Stimulated activated CD4-positive, alpha-beta T cell treated with anti-CD3 and anti-CD28 coated beads, Interleukin-4, amount 100 ng/mL, for 4 hours (primary cell): Measurements from ENCODE around the gene SHTN1.

Experiments used
- DNase-seq, 2 experiments: peaks; one replicate each; pipeline ENCODE4 v3.0.0-alpha.2; 2020

Gene SHTN1

GRCh38 chr10:117005026-117005526 lies at the start of gene SHTN1:
Gene SHTN1, minus strand, starts transcription at chr10:117005187. Its CDS starts 108 bp downstream, at chr10:117005079.
- peak; percentile 30 to 36 for DNase-seq

- no peak for DNase-seq
These were observed 48.5 kb upstream of the SHTN1 start for GRCh38 chr10:117053482-117053881.

DNA sequence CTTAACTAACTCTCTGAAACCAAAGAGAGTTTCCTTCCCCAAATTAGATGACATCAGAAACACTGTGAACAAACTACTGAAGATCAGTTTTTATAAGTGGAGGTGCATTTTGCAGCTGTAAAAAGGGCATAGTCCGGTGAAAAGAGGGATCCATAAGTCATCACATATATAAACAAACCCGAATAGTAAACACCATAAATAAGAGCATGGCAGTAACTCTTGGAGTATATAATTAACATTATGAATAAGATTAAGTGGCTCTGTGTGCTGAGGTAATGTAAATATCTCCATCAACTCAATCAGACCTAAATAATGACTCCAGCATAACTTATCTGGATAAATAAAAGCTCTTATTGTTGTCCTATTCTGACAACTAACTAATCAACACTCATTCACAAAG lies 43.0 kb upstream of the SHTN1 start:
- DNase-seq = no peak

DNA sequence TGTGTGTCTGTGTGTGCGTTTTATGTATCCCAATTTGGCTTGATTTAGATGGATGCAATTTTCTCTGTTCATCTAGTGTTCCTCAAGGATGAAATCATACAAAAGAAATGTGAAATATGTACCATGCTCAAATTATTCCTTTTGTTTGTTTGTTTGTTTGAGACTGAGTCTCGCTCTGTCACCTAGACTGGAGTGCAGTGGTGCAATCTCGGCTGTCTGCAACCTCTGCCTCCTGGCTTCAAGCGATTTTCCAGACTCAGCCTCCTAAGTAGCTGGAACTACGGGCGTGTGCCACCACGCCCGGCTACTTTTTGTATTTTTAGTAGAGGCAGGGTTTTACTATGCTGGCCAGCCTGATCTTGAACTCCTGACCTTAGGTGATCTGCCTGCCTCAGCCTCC lies 11.3 kb upstream of the SHTN1 start:
- no peak for DNase-seq

DNA sequence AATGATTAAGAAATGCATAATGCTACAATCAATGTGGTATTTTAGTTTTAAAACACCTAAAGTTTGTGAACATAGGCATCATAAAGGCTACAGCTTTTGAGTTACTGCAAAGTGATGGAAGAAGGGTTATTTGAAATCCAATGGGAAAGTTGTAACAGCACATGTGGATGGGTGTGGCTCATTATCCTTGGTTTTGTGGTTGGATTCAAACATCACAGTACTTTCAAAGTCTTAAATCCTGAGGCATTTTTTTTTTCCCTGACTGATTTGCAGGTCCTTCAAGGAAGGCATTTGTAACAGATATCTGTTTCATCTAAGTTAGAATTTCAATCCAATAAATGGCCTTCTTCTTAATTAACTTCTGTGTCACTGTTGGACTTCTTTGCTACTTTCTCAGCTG lies 9.8 kb upstream of the SHTN1 start:
- no peak for DNase-seq

GRCh38 chr10:117007080-117007479 lies 2.1 kb upstream of the SHTN1 start:
- DNase-seq = no peak

DNA sequence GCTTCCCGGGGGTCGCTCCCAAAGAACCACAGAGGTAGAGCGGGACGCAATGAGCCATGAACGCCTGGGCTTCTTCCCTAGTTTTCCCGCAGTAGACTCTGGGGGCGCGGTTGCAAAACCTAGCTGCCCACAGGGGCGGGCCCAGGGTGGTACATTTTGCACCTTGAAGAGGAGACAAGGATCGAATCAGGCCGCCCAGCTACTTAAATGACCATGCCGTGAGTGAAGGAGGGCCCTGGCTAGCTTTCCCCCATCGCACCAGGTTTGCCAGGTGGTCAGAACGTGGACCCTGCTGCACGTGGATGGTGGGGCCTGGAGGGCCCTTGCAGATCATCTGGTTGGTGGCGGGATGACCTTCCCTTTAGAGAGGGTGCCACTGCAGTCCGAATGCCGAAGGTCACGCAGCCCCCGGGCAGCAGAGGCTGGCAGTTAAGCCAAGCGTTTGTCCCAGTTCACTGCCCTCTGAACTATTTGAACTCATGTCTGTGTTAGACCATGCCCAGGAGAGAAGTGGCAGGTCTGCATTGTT lies 604 bp upstream of the SHTN1 start:
- no peak for DNase-seq

DNA sequence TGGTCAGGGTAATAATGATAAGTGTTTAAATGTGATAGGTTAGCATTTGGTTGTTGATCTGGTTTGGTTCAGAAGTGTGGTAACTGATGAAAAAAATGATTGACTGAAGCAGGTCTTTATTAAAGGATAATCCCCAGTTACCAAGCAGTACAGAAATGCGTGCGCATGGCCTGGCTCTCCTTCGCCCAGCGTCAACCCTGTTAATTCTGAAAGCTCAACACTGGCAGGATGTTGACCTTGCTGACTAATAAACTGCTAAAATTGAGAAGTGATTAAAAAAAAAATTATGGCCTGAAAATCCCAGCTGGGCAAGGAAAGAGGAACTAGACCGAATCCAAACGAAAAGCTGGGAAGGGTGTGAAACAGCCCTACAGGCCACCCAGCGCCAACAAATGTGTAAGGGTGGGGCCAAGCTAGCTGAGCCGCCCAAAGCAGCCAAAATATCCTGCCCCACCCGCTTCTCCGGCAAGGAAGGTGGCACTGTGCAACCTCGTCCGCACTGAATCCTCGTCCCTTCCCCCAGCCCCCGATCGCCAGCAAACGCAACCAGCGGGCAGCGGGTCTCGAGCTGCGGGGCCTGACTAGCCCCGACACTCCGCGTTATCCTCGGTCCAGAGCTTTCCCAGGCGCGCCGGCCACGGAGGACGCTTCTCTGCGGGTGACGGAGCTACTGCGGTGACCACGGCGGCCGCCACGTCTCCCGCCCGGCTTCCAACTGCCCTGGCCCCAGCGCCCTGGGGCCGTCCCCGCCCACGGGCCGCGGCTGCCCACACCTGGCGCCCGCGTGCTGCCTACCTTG lies 561 bp downstream of the SHTN1 start:
- DNase-seq = no peak

- DNase-seq = no peak
These were observed 1.7 kb downstream of the SHTN1 start for GRCh38 chr10:117003336-117003735.

- no peak for DNase-seq
These were observed 2.8 kb downstream of the SHTN1 start for GRCh38 chr10:117002206-117002605.

- DNase-seq = no peak
These were observed 3.8 kb downstream of the SHTN1 start for GRCh38 chr10:117001144-117001543.

DNA sequence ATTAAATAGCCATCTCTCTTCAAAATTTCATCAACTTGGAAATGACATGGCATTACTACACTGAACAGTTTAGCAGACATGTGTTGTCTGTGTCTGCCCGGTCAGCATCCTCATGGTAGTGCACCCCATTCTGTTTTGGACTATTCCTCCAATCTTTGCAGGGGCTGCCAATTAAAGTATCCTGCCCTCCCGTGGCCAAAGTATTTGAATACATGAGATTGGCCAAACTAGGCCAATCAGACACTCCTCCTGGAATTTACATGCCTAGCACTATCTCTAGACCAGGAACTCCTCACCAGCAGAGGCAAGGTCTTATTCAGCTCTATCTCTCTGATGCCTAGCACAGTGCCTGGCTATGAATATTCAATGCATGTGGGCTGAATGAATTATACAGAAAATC lies 4.4 kb downstream of the SHTN1 start:
- DNase-seq = no peak

GRCh38 chr10:116998172-116998571 lies 6.8 kb downstream of the SHTN1 start:
- no peak for DNase-seq

DNA sequence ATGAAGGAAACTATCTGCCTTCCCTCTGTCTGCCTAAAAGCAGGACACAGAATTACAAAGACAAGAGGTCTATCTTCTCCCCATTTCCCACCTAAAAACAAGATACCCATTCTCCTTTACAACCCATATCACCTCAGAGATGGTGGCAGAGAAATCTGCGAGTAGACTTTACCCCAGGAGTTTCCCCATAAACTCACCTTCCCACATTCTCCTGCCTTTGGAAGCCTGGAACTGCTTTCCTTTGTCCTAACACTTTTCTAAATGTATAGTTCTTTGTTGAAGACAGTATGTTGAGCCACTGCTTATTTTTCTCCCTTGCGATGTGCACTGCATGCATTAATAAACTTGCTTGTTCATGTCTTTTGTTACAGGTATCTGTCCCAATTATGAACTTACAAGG lies 8.0 kb downstream of the SHTN1 start:
- no peak for DNase-seq

- DNase-seq = no peak
These were observed 9.3 kb downstream of the SHTN1 start for GRCh38 chr10:116995648-116996047.

DNA sequence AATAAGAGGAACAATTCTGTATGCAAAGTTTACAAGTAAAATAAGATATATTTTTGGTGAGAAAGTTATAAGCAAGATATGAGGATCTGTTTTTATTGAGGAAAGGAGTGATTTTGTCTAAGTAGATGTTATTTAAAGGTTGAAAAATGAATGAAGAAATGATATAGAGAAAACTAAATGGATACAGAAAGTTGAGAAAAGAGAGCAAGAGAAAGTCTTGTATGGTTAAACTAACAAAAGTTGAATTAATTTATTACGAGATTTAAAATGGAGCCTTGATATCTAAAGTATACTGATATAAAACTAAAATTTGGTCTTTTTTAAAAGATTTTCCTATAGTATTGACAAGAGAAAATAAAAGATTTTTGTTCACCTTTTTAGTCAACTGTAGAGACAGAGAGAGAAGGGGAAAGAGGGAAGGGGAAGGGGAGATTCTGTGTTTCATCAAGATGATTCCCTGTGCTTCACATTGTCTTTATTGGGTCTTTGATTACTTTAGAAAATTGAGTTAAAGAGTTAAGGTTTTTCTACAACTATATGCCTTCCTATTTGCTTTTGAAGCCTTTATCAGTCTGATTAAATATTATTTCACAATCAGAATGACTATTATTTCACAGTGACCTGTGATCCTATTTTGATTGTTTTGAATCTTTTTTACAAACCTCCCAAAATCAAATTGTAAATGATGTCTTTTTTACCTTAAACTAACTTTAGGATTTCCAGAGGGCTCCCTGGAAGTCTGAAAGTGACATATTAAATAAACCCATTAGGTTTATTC lies 10.7 kb downstream of the SHTN1 start:
- DNase-seq = no peak

GRCh38 chr10:116993610-116994009 lies 11.4 kb downstream of the SHTN1 start:
- DNase-seq = no peak

DNA sequence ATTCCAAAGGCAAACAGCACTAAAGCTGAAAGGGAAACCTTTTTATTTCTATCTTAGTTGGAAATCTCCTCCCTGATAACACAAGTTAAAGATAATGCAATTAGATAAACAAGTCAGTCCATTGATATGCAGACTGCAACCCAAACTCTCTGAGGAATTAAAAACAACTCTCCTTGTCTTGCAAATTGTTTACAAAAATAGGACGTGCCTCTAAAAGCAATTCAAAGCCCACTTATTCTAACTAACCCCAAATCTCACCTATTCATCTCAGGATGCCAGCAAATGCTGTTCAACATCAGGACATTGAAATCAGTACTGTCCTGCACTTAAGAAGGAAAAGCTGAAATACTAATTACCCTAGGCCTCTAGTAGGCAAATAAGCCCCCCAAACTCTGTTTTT lies 12.8 kb downstream of the SHTN1 start:
- DNase-seq = no peak

DNA sequence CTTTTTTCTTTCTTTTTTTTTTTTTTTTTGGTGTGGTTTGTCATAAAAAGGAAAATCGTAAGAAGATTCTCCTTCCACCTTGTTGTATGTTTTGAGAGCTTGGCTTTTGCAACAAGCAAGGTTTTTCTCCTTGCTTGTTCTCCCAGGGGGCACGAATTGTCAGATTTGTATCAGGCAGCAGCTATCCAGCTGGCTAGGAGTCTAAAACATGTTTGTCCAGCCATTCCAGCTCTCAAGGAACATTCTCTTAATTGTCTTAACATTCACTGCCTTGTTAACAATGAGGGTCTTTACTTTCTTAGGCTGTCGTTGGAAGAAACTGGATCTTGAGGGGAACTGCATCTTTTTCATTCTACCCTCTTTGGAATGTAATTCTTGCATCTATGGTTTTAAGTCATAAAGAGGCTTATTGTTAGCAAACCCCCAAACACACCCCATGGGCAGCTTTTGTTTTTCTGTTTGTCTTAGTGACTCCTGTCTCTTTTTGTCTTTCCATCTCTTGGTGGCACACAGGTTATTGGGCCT lies 14.6 kb downstream of the SHTN1 start:
- no peak for DNase-seq

GRCh38 chr10:116989439-116989838 lies 15.5 kb downstream of the SHTN1 start:
- no peak for DNase-seq

- DNase-seq = no peak
These were observed 16.7 kb downstream of the SHTN1 start for GRCh38 chr10:116988311-116988710.

DNA sequence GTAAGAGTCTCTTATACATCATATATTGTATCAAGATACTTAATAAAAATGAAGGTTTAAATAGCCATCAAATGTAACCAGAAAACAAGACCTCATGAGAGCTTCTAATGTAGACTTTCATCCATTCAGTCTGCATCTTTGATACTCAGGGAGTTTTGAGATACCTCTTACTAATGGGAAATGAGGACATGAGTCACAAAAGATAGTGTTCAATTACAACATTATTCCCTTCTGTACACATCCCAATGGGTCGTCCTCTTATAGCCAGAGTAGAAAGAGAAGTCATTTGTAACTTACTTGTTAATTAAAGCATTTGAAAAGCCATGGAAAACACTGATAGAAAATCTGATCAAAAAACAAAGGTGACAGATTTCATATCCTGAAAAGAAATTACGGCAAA lies 19.4 kb downstream of the SHTN1 start:
- DNase-seq = no peak

DNA sequence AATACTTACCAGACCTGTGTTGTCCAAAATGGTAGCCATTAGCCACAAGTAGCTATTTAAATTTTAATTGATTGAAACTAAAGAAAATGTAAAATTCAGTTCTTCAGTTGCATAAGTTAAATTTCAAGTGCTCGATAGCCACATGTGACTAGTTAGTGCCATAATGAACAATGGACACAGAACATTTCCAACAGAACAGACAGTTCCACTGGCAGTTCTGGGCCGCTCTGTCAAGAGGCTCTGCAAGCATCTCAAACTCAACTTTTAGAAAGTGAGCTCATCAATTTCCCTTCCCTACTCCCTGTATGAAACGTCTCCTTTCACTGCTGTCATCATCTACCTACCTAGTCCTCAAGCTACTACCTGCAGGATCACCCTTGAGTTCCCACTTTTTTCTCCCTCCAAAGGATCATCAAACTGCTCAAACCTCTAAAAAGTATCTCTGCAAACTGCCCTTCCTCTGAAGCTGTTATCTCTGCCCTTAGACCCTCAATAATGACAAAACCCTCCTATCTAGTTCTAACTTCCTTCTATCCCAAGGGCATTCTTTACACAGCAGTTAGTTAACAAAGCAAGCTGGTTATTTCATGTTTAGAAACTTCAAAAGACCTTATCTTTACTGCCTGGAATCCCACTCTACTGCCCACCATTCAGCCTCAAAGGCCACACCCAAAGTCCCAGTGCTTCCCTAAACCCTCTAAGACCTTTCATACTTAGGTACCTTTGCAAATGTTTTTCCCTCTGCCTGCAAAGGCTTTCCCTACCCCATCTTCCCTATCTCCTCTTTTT lies 20.6 kb downstream of the SHTN1 start:
- no peak for DNase-seq
